GM19467 (cell line): ENCODE results near the gene ACTRT2.

Experiments used
- ATAC-seq: cut with Tn5 transposase; IDR thresholded peaks from one replicate; pipeline ENCODE4 v1.9.1; 2021; ENCODE audit warnings: mild to moderate bottlenecking, moderate library complexity; ENCODE audit not compliant: unreplicated experiment

ACTRT2 gene

GRCh38 chr1:3066250-3066711, 45.0 kb downstream of the ACTRT2 start:
- ATAC-seq: no peak

- no peak for ATAC-seq
Observed at GRCh38 chr1:3066826-3067225, 45.6 kb downstream of the ACTRT2 start.

GRCh38 chr1:3067301-3067670, 46.0 kb downstream of the ACTRT2 start:
- no peak for ATAC-seq

DNA sequence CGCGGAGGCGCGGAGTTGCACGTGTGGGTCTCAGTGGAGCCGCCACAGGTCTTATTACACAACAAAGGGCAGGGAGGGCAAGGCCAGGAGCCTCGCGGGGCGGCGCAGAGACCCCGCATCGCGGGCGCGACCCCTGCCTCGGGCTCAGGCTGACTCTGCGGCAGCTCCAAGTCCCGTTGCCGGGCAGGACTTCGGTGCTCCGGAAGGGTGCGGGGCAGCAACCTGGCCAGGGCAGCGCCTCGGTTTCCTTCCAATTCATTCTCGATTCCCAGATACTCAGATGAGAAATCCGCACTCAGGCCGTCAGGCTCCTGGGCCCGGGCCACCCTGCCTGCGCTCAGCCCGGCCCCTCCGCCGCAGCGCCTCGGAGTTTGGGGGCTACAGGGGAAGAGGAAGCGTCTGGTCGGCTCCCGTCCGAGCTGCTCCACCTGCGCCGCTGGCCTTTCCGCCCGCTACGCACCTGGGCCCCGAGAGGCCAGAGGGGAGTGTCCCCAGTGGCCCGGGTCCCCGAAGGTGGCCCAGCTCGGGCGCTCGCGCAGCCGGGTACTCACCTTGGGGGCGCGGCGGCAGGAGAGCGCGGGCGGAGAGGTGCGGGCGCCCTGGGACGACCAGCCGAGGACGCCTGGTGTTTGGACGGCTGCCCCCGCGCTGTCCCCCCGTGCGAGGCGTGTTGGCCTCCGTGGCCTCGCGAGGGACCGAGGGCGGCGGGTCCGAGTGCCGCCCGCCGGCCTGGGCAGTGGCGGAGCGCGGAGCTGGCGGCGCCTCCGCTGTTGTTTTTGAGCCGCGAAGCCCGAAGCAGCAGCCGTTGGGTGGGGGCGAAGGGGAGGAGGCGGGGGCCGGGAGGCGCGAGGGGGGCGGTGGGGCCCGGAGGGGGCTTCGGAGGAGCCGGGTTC, 46.6 kb downstream of the ACTRT2 start:
- ATAC-seq: no peak

- no peak for ATAC-seq
Observed at GRCh38 chr1:3068564-3069431, 47.5 kb downstream of the ACTRT2 start, which contains the start of gene PRDM16. PRDM16 (plus strand) TSS chr1:3069203; CDS start chr1:3069260, 57 bp downstream.

DNA sequence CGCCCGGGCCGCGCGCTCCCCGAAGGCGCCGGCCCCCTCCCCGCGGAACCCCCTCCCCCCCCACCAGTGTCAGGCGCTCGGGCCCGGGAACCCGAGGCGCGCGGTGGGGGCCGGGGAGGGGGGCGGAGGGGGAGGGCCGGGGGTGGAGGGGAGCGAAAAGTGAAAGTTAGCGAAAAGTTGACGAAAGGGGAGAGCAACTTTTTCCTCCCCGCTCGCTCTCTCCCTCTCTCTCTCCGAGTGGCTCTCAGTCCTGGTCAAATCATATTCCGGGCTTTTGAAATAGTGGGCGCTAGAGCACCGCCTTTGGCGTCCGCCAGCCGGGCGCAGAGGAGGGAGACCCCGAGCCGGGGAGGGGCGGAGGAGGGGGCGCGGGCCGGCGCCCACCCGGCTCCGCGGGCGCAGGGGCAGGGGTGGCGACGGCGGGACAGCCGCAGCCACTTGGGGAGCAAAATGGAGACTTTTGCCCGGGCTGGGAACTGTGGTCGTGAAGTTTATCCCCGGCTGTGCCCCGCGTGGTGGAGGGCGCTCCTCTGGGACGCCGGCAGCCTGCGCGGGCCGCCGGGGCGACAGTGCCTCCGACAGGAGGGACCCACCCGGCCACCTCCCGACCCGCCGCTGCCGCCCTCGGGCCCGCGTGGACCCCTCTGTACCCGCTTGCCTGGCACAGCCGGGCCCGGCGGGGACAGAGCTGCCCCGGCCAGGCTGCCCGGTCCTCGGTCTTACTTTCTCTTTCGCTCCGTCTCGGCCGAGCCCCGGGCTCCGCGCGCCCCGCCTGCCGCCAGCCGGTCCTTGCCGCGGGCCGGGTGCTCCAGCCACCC, 48.4 kb downstream of the ACTRT2 start:
- ATAC-seq: no peak

GRCh38 chr1:3070309-3070643, 49.0 kb downstream of the ACTRT2 start:
- no peak for ATAC-seq

GRCh38 chr1:3070644-3071564, 49.6 kb downstream of the ACTRT2 start:
- ATAC-seq: no peak

GRCh38 chr1:3071565-3072390, 50.5 kb downstream of the ACTRT2 start:
- ATAC-seq: no peak
